ENCODE results near the gene MTA1. TPM values are rescaled to one million over a fixed set of nuclear protein-coding genes. Genes with fewer than 3 reads are reported as not detected.
A peak's percentile ranks its signal among the peaks of the same experiment; 100 is the strongest.

MTA1 gene
- total and polyA plus RNA-seq, 4 donors = 16.9 to 111 (median 78.4) TPM

GRCh38 chr14:105390849-105391500 lies 28.7 kb upstream of the MTA1 start:
- no peaks in the 10 kb centered on the region for H3K36me3 ChIP-seq (ENCODE audit: control insufficient read depth in 1 of 2, insufficient read depth in 2 of 2, low read length in 1 of 2)
- WGBS, 2 donors = 87 to 90% methylated on average over 24 of the region's 24 CpGs
- no peaks in the 10 kb centered on the region for H3K4me1 ChIP-seq (ENCODE audit: control insufficient read depth in 1 of 2, insufficient read depth in 2 of 2, low read length in 2 of 2)
- H3K27me3 ChIP-seq (ENCODE audit: control insufficient read depth in 1 of 2, insufficient read depth in 2 of 2, low read length in 1 of 2) = no peaks in the 10 kb centered on the region
- DNase-seq = peak in 1 of 2 donors; percentile 36
- H3K4me3 ChIP-seq (ENCODE audit: low read length in 2 of 2) = no peak overlapping the region
- no peaks in the 10 kb centered on the region for H3K9me3 ChIP-seq (ENCODE audit: control insufficient read depth, low read length)
- intact Hi-C loops (cut with DNase I) = no loop called here
- no peak overlapping the region for H3K27ac ChIP-seq (ENCODE audit: low read depth in 1 of 2, low read length in 2 of 2)
- no peak for ATAC-seq (ENCODE audit: low FRiP score)

GRCh38 chr14:105391541-105391940 lies 28.1 kb upstream of the MTA1 start:
- no peaks in the 10 kb centered on the region for H3K36me3 ChIP-seq (ENCODE audit: control insufficient read depth in 1 of 2, insufficient read depth in 2 of 2, low read length in 1 of 2)
- 88 to 89% methylated on average over 21 to 23 of the region's 23 CpGs for WGBS, 2 donors

GRCh38 chr14:105392131-105393090 lies 27.2 kb upstream of the MTA1 start:
- no peak overlapping the region for H3K27ac ChIP-seq (ENCODE audit: low read depth in 1 of 2, low read length in 2 of 2)
- no peaks in the 10 kb centered on the region for H3K27me3 ChIP-seq (ENCODE audit: control insufficient read depth in 1 of 2, insufficient read depth in 2 of 2, low read length in 1 of 2)
- H3K4me1 ChIP-seq (ENCODE audit: control insufficient read depth in 1 of 2, insufficient read depth in 2 of 2, low read length in 2 of 2) = no peaks in the 10 kb centered on the region
- 93% methylated on average over 39 to 40 of the region's 40 CpGs for WGBS, 2 donors
- DNase-seq (peak in 1 of 2 donors; percentile 45), ATAC-seq (ENCODE audit: low FRiP score) (no peak)
- no peaks in the 10 kb centered on the region for H3K36me3 ChIP-seq (ENCODE audit: control insufficient read depth in 1 of 2, insufficient read depth in 2 of 2, low read length in 1 of 2)
- H3K4me3 ChIP-seq (ENCODE audit: low read length in 2 of 2) = no peak overlapping the region
- H3K9me3 ChIP-seq (ENCODE audit: control insufficient read depth, low read length) = no peaks in the 10 kb centered on the region
- intact Hi-C loops (cut with DNase I) = no loop called here

More at GRCh38 chr14:105391541-105391940, 28.1 kb upstream of the MTA1 start:
- H3K4me1 ChIP-seq (ENCODE audit: control insufficient read depth in 1 of 2, insufficient read depth in 2 of 2, low read length in 2 of 2) = no peaks in the 10 kb centered on the region
- DNase-seq (peak in 1 of 2 donors; percentile 50), ATAC-seq (ENCODE audit: low FRiP score) (no peak)
- no peak overlapping the region for H3K27ac ChIP-seq (ENCODE audit: low read depth in 1 of 2, low read length in 2 of 2)
- intact Hi-C loops (cut with DNase I) = no loop called here
- H3K4me3 ChIP-seq (ENCODE audit: low read length in 2 of 2) = no peak overlapping the region
- H3K9me3 ChIP-seq (ENCODE audit: control insufficient read depth, low read length) = no peaks in the 10 kb centered on the region
- no peaks in the 10 kb centered on the region for H3K27me3 ChIP-seq (ENCODE audit: control insufficient read depth in 1 of 2, insufficient read depth in 2 of 2, low read length in 1 of 2)

GRCh38 chr14:105393151-105393550 lies 26.5 kb upstream of the MTA1 start:
- H3K27me3 ChIP-seq (ENCODE audit: control insufficient read depth in 1 of 2, insufficient read depth in 2 of 2, low read length in 1 of 2) = no peaks in the 10 kb centered on the region
- H3K27ac ChIP-seq (ENCODE audit: low read depth in 1 of 2, low read length in 2 of 2) = no peak overlapping the region
- intact Hi-C loops (cut with DNase I) = no loop called here
- ATAC-seq (ENCODE audit: low FRiP score) = no peak
- no peaks in the 10 kb centered on the region for H3K4me1 ChIP-seq (ENCODE audit: control insufficient read depth in 1 of 2, insufficient read depth in 2 of 2, low read length in 2 of 2)
- no peaks in the 10 kb centered on the region for H3K36me3 ChIP-seq (ENCODE audit: control insufficient read depth in 1 of 2, insufficient read depth in 2 of 2, low read length in 1 of 2)
- H3K9me3 ChIP-seq (ENCODE audit: control insufficient read depth, low read length) = no peaks in the 10 kb centered on the region
- no peak overlapping the region for H3K4me3 ChIP-seq (ENCODE audit: low read length in 2 of 2)
- DNase-seq = peak in 1 of 2 donors; percentile 46
- 93 to 95% methylated on average over 14 of the region's 14 CpGs for WGBS, 2 donors

DNA sequence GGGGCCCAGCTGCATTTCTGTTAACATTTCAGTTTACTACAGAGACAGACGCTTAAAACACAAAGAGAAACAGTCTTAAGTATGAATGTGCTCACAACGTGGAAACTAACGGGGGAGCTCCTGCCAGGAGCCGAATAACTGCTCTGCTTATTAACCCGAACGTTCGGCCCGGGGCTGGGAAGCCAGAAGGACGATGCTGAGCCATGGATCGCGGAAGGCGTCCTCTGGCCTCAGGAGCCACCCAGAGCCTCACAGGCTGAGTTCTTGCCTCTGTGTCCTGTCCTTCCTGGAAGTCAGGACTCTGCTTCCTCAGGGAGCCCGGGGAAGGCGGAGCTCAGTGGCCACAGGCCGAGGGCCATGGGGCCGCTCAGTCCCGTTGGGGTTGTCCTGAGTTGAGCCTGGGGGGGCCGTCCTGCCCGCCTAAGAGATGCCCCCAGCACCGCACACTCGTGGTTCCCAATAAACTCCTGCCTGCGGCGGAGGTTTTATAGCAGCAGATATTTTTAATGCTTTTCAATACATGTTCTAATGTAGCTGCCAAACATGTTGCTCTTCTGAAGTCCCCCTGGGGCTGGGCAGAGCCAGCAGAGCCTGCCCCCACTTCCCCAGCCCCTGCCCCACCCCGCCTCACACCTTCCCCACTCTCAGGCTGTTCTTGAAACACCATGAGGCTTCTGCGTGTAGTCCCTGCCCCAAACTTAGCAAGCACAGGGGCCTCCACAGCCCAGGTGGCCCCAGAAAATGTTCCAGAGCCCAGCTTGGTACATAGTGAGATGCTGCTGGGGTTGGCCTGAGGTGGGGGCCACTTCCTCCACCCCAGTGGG lies 24.7 kb upstream of the MTA1 start:
- DNase-seq (peak in 1 of 2 donors; percentile 44), ATAC-seq (ENCODE audit: low FRiP score) (no peak)
- H3K27me3 ChIP-seq (ENCODE audit: control insufficient read depth in 1 of 2, insufficient read depth in 2 of 2, low read length in 1 of 2) = no peaks in the 10 kb centered on the region
- H3K27ac ChIP-seq (ENCODE audit: low read depth in 1 of 2, low read length in 2 of 2) = no peak overlapping the region
- intact Hi-C loops (cut with DNase I) = no loop called here
- no peak overlapping the region for H3K4me3 ChIP-seq (ENCODE audit: low read length in 2 of 2)
- no peaks in the 10 kb centered on the region for H3K9me3 ChIP-seq (ENCODE audit: control insufficient read depth, low read length)
- no peaks in the 10 kb centered on the region for H3K4me1 ChIP-seq (ENCODE audit: control insufficient read depth in 1 of 2, insufficient read depth in 2 of 2, low read length in 2 of 2)
- H3K36me3 ChIP-seq (ENCODE audit: control insufficient read depth in 1 of 2, insufficient read depth in 2 of 2, low read length in 1 of 2) = no peaks in the 10 kb centered on the region
- WGBS, 2 donors = 84 to 86% methylated on average over 25 of the region's 25 CpGs

GRCh38 chr14:105395538-105395854 lies 24.1 kb upstream of the MTA1 start:
- 92 to 93% methylated on average over 8 of the region's 8 CpGs for WGBS, 2 donors
- intact Hi-C loops (cut with DNase I) = no loop called here

GRCh38 chr14:105397350-105397931 lies 22.2 kb upstream of the MTA1 start:
- 77 to 83% methylated on average over 13 of the region's 13 CpGs for WGBS, 2 donors
- ATAC-seq (ENCODE audit: low FRiP score) (no peak), DNase-seq (peak in 1 of 2 donors; percentile 55)
- H3K9me3 ChIP-seq (ENCODE audit: control insufficient read depth, low read length) = peaks cover 1% of the 10 kb centered on the region
- intact Hi-C loops (cut with DNase I) = no loop called here
- H3K27ac ChIP-seq (ENCODE audit: low read depth in 1 of 2, low read length in 2 of 2) = no peak overlapping the region
- no peaks in the 10 kb centered on the region for H3K4me1 ChIP-seq (ENCODE audit: control insufficient read depth in 1 of 2, insufficient read depth in 2 of 2, low read length in 2 of 2)
- H3K36me3 ChIP-seq (ENCODE audit: control insufficient read depth in 1 of 2, insufficient read depth in 2 of 2, low read length in 1 of 2) = no peaks in the 10 kb centered on the region
- H3K4me3 ChIP-seq (ENCODE audit: low read length in 2 of 2) = peak overlapping the region in 1 of 2 donors; percentile 82
- no peaks in the 10 kb centered on the region for H3K27me3 ChIP-seq (ENCODE audit: control insufficient read depth in 1 of 2, insufficient read depth in 2 of 2, low read length in 1 of 2)

More at GRCh38 chr14:105395538-105395854, 24.1 kb upstream of the MTA1 start:
- no peaks in the 10 kb centered on the region for H3K9me3 ChIP-seq (ENCODE audit: control insufficient read depth, low read length)
- ATAC-seq (ENCODE audit: low FRiP score) = no peak
- no peaks in the 10 kb centered on the region for H3K36me3 ChIP-seq (ENCODE audit: control insufficient read depth in 1 of 2, insufficient read depth in 2 of 2, low read length in 1 of 2)
- no peak overlapping the region for H3K4me3 ChIP-seq (ENCODE audit: low read length in 2 of 2)
- DNase-seq = no peak
- H3K4me1 ChIP-seq (ENCODE audit: control insufficient read depth in 1 of 2, insufficient read depth in 2 of 2, low read length in 2 of 2) = no peaks in the 10 kb centered on the region
- no peaks in the 10 kb centered on the region for H3K27me3 ChIP-seq (ENCODE audit: control insufficient read depth in 1 of 2, insufficient read depth in 2 of 2, low read length in 1 of 2)
- H3K27ac ChIP-seq (ENCODE audit: low read depth in 1 of 2, low read length in 2 of 2) = no peak overlapping the region

DNA sequence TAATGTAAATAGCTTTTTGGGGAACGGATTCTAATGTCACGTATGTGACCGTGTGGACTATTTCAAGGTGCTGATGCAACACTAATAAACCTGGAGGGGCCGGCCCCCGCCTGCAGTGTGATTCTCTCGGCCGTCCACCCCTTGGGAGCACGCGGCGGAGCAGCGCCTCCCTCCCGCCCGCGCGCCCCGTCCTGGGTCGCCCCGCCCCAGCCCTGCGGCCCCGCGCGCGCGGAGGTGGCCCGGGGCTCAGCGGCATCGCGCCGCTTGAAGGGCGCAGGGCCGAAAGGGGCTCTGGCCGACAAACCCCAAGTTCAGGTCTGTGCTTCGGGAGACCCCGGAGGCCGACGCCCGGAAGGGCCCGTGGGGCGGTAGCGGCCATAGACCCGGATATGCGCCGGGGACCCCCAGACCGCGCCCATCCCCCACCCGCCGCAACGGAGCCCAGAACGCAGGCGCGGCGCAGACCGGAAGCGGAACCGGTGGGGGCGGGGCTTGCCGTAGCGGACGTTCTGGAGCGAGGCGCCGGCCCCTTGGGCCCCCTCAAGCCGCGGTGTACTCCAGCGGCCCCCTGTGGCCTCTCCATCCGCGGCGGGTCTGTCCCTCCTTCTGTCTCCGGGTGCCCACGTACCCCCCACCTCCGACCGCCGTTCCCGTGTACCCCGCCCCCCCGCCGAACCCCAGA lies 21.4 kb upstream of the MTA1 start, which contains the start of gene TEX22:
TEX22 (plus strand) TSS at position 495 of the 682 bp plus-strand sequence. CDS start 803 bp downstream, outside the sequence.
- WGBS, 2 donors = 1% methylated on average over 57 to 77 of the region's 77 CpGs
- Histone ChIP-seq H3K27ac (ENCODE audit: low read depth in 1 of 2, low read length in 2 of 2) (no peak within 1 kb of the TSS), H3K4me3 (ENCODE audit: low read length in 2 of 2) (peak within 1 kb of the TSS; percentile 72 to 82), H3K4me1 (ENCODE audit: control insufficient read depth in 1 of 2, insufficient read depth in 2 of 2, low read length in 2 of 2) (no peaks in the 10 kb centered on the region), H3K9me3 (ENCODE audit: control insufficient read depth, low read length) (peaks cover 1% of the 10 kb centered on the region), H3K27me3 (ENCODE audit: control insufficient read depth in 1 of 2, insufficient read depth in 2 of 2, low read length in 1 of 2) (no peaks in the 10 kb centered on the region), H3K36me3 (ENCODE audit: control insufficient read depth in 1 of 2, insufficient read depth in 2 of 2, low read length in 1 of 2) (no peaks in the 10 kb centered on the region)
- peak; percentile 94 to 98 for DNase-seq
- ATAC-seq (ENCODE audit: low FRiP score) = peak; percentile 94
- intact Hi-C loops (cut with DNase I) = no loop called here

Measured in aorta (tissue), 5 donors.